ENCODE measurements around the gene ENC1.

Gene ENC1

DNA sequence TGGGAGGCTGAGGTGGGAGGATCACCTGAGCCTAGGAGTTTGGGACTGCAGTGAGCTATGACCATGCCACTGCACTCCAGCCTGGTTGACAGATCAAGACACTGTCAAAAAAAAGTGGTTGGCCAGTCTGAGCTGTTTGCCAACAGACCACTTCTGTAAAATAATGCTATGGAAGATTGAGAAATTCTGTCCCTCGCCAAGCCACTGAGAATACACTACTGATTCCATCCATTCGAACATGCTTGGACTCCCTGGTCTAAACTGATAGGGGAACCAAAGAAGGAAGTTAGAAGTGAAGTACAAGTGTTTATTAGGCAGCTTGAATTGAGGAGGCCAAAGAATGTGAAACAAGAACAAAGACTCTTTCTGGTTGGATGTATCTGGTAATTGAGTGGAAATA lies 27.2 kb downstream of the ENC1 start:
- no peak overlapping the region for H3K4me3 ChIP-seq (ENCODE audit: low read depth, low read length)
- DNase-seq (ENCODE audit: low read depth), result no peak
- TF ChIP-seq, protein P1, sequence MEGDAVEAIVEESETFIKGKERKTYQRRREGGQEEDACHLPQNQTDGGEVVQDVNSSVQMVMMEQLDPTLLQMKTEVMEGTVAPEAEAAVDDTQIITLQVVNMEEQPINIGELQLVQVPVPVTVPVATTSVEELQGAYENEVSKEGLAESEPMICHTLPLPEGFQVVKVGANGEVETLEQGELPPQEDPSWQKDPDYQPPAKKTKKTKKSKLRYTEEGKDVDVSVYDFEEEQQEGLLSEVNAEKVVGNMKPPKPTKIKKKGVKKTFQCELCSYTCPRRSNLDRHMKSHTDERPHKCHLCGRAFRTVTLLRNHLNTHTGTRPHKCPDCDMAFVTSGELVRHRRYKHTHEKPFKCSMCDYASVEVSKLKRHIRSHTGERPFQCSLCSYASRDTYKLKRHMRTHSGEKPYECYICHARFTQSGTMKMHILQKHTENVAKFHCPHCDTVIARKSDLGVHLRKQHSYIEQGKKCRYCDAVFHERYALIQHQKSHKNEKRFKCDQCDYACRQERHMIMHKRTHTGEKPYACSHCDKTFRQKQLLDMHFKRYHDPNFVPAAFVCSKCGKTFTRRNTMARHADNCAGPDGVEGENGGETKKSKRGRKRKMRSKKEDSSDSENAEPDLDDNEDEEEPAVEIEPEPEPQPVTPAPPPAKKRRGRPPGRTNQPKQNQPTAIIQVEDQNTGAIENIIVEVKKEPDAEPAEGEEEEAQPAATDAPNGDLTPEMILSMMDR (IDR thresholded peaks at IDR 0.05; ENCODE audit: control insufficient read depth, extremely low read depth, insufficient read depth), result no peak

DNA sequence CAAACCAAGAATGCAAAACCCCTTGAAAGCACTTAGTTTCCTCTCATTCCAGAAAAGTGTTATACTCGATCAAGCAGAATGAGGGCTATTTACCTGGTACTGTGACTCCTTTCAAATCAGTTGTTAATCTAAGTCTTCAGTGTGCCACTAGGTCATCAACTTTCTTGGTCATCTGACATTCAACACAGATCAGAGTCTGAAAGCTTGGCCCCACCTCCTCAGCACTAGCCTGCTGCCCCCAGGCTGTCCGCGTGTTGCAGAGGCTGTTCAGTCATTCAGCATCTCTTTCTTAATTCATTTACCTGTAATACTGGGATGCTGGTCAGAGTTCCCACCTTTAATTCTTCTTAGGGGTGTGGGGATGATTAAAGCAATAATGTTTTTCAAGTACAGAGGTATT lies 28.5 kb downstream of the ENC1 start:
- TF ChIP-seq, protein P1 (IDR thresholded peaks at IDR 0.05; ENCODE audit: control insufficient read depth, extremely low read depth, insufficient read depth), result no peak
- no peak for DNase-seq (ENCODE audit: low read depth)
- H3K4me3 ChIP-seq (ENCODE audit: low read depth, low read length), result no peak overlapping the region

DNA sequence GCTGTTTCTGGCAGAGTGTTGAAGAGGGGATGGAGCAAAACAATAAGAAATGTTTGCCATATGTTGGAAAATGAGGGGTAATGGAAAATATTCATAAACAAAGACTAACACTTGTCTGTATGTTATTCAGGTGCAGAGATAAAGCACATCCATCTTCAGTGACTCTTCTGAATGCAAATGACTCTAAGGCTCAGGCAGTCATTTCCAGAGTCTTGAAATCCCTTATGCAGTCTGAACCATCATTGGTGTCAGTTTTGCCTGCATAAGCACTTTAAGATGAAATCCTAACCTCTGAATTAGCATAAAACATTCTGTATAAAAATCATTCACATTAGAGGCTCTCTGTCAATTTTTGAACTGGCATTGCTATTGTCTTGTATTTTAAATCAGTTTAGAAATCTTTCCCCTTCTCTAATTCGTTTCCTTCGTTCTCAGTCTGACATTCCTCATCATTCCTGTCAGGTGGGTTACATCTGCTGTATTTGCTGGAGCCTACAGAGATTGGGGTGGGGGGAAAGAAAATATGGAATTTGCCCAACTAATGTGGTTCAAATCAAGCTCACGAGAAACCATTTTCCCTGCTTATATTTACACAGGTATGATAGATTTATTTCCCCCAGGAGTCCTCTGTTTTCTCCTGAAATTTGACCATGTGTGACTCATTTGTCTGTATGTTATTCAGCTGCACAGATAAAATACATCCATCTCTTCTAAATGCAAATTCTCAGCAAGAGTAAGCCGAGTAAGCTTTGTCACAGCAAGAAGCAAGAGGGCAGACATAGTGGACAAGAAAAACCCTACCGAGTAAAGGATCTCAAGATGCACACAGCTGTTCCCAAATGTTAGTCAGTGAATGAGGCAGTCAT lies 31.6 kb downstream of the ENC1 start:
- no peak for DNase-seq (ENCODE audit: low read depth)
- TF ChIP-seq, protein P1 (IDR thresholded peaks at IDR 0.05; ENCODE audit: control insufficient read depth, extremely low read depth, insufficient read depth), result no peak
- H3K4me3 ChIP-seq (ENCODE audit: low read depth, low read length), result no peak overlapping the region

DNA sequence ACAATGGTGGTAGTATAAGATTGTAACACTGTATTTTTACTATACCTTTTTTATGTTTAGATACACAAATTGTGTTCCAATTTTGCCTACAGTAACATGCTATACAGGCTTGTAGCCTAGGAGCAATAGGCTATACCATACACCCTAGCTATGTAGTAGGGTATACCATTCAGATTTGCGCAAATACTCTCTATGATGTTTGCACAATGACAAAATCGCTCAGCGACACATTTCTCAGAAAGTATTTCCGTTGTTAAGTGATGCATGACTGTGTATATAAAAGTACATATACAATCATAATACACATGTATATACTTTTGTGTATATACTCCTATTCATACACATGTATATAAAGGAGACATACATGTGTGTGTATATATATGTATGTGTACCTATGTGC lies 34.8 kb downstream of the ENC1 start:
- TF ChIP-seq, protein P1 (IDR thresholded peaks at IDR 0.05; ENCODE audit: control insufficient read depth, extremely low read depth, insufficient read depth), result no peak
- DNase-seq (ENCODE audit: low read depth), result no peak
- H3K4me3 ChIP-seq (ENCODE audit: low read depth, low read length), result no peak overlapping the region

DNA sequence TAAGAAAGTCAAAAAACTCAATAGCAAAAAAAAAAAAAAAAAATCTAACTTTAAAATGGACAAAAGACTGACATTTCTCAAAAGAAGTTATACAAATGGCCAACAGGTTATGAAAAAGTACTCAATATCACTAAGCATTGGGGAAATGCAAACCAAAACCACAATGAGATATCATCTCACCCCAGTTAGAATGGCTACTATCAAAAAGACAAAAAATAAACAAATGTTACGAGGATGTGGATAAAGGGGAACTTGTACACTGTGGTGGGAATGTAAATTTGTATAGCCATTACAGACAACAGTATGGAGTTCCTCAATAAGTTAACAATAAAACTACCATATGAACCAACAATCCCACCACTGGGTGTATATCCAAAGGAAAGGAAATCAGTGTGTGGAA lies 37.2 kb downstream of the ENC1 start:
- no peak overlapping the region for H3K4me3 ChIP-seq (ENCODE audit: low read depth, low read length)
- DNase-seq (ENCODE audit: low read depth), result no peak
- TF ChIP-seq, protein P1 (IDR thresholded peaks at IDR 0.05; ENCODE audit: control insufficient read depth, extremely low read depth, insufficient read depth), result no peak

DNA sequence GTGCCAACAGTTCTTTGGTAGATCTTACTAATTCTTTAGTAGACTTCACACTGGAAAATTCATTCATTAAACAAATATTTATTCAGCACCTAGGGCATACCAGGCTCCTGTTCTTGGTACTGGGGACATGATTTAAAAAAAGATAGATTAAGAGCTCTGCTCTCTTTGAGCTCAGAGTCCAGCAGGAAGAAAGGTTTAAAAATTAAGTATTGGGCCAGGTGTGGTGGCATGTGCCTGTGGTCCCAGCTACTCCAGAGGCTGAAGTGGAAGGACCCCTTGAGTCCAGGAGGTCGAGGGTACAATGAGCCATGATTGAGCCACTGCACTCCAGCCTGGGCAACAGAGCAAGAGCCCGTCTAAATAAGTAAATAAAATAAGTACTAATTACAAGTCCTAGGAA lies 41.4 kb downstream of the ENC1 start:
- no peak overlapping the region for H3K4me3 ChIP-seq (ENCODE audit: low read depth, low read length)
- DNase-seq (ENCODE audit: low read depth), result no peak
- TF ChIP-seq, protein P1 (IDR thresholded peaks at IDR 0.05; ENCODE audit: control insufficient read depth, extremely low read depth, insufficient read depth), result no peak

DNA sequence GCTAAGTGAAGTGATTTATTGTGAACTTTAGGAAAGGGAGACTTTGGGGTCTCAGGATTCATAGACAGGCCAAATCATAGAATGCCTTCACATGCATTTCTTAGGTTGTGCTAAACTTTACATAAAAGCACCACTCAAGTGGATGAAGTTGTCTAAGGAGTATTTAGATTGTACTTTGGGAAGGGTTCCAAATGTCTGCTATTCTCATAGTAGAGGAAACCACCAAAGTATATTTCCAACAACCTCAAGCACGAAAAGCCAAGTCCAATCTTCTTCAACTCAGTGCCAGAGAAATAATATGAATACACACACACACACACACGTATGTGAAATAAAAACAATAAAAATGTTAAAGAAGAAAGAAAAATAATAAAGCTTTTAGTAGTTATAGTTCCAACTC lies 41.8 kb downstream of the ENC1 start:
- no peak overlapping the region for H3K4me3 ChIP-seq (ENCODE audit: low read depth, low read length)
- TF ChIP-seq, protein P1 (IDR thresholded peaks at IDR 0.05; ENCODE audit: control insufficient read depth, extremely low read depth, insufficient read depth), result no peak
- no peak for DNase-seq (ENCODE audit: low read depth)
